ENCODE data around the gene SMOC1.
"Not testable (repeated sequence)": the region's sequence is repeated elsewhere in the genome, so short reads cannot be mapped to it uniquely, and the experiment has no call there.

Gene SMOC1

GRCh38 chr14:69903046-69903445 lies 23.8 kb downstream of the SMOC1 start:
- not testable (repeated sequence) for DNase-seq

- DNase-seq, result no peak
Observed at GRCh38 chr14:69904246-69904645, 25.0 kb downstream of the SMOC1 start.

GRCh38 chr14:69906201-69906600 lies 27.0 kb downstream of the SMOC1 start:
- no peak for DNase-seq

- no peak for DNase-seq
Observed at GRCh38 chr14:69909826-69910550, 30.8 kb downstream of the SMOC1 start.

- DNase-seq, result no peak
Observed at GRCh38 chr14:69910871-69911270, 31.7 kb downstream of the SMOC1 start.

GRCh38 chr14:69913686-69914085 lies 34.5 kb downstream of the SMOC1 start:
- no peak for DNase-seq

- no peak for DNase-seq
Observed at GRCh38 chr14:69916396-69916795, 37.2 kb downstream of the SMOC1 start.

- no peak for DNase-seq
Observed at GRCh38 chr14:69917287-69917686, 38.1 kb downstream of the SMOC1 start.

- DNase-seq, result no peak
Observed at GRCh38 chr14:69919815-69920214, 40.6 kb downstream of the SMOC1 start.

GRCh38 chr14:69921052-69921451 lies 41.8 kb downstream of the SMOC1 start:
- DNase-seq, result no peak

- no peak for DNase-seq
Observed at GRCh38 chr14:69922198-69922597, 43.0 kb downstream of the SMOC1 start.

- DNase-seq, result no peak
Observed at GRCh38 chr14:69924201-69924600, 45.0 kb downstream of the SMOC1 start.

GRCh38 chr14:69928111-69928523 lies 48.9 kb downstream of the SMOC1 start:
- no peak for DNase-seq

GRCh38 chr14:69930780-69931379 lies 51.7 kb downstream of the SMOC1 start:
- DNase-seq, result no peak

- DNase-seq, result no peak
Observed at GRCh38 chr14:69931960-69932359, 52.7 kb downstream of the SMOC1 start.

GRCh38 chr14:69932391-69932790 lies 53.2 kb downstream of the SMOC1 start:
- no peak for DNase-seq

- DNase-seq, result no peak
Observed at GRCh38 chr14:69933623-69934275, 54.5 kb downstream of the SMOC1 start.

- no peak for DNase-seq
Observed at GRCh38 chr14:69937367-69938081, 58.3 kb downstream of the SMOC1 start.

- no peak for DNase-seq
Observed at GRCh38 chr14:69938751-69939150, 59.5 kb downstream of the SMOC1 start.

- no peak for DNase-seq
Observed at GRCh38 chr14:69941768-69942742, 62.8 kb downstream of the SMOC1 start.

GRCh38 chr14:69943084-69943780 lies 64.0 kb downstream of the SMOC1 start:
- DNase-seq, result no peak

- DNase-seq, result no peak
Observed at GRCh38 chr14:69945347-69945746, 66.1 kb downstream of the SMOC1 start.

Data from Kasumi-1 (cell line).